ENCODE data around the gene CPM. TPM values are rescaled to one million over a fixed set of nuclear protein-coding genes. Genes with fewer than 3 reads are reported as not detected.

CPM gene
- polyA plus RNA-seq, 1 donor (not counting 4 experiments of a cell fraction or from before 2014, with no cell fraction given): 2.5 TPM

DNA sequence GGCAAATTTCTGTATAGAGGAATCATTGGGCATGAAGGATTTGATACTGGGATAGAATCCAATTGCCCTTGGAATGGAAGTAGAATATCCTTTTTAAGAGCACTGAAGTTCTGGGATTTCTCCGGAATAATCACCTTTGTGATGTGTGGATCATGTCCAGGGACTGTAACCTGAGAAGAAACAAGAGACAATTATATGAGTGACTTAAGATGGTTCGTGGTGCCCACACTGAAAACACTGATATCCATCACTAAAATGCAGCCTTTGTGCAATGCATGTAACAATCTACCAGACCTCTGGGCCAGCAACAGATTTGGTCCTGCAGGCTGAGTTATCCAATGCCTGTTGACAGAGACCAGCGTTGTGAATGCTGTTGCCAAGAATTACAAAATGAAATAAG lies 76.5 kb downstream of the CPM start:
- dilution Hi-C loops (cut with MboI; ENCODE audit: extremely low pct_ligation_motif_present, low sequenced_read_pairs): no loop called here
- no peak for DNase-seq (ENCODE audit: low read depth, low spot score)

DNA sequence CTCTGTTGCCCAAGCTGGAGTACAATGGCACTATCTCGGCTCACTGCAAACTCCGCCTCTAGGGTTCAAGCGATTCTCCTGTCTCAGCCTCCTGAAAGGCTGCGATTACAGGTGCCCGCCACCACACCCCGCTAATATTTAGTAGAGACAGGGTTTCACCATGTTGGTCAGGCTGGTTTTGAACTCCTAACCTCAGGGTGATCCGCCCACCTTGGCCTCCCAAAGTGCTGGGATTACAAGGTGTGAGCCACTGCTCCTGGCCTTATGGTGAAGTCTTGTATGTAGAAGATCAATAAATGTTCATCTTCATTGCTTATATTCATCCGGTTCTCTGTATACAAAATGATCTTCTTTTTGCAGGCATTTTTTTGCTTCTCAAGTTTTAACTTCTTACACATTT lies 77.2 kb downstream of the CPM start:
- H3K4me2 ChIP-seq (ENCODE audit: control insufficient read depth, extremely low read depth, insufficient read depth, low read depth, low read length): no peak overlapping the region
- H3K4me3 ChIP-seq (ENCODE audit: control insufficient read depth in 2 of 3, extremely low read depth in 1 of 3, insufficient read depth in 2 of 3, low read depth in 1 of 3, low read length in 3 of 3): no peak overlapping the region
- H2AFZ ChIP-seq (ENCODE audit: control insufficient read depth, low read length): no peak overlapping the region
- H3K9ac ChIP-seq (ENCODE audit: control insufficient read depth, extremely low read depth, insufficient read depth, low read length): no peak overlapping the region
- no peak overlapping the region for H3K27ac ChIP-seq (ENCODE audit: control insufficient read depth, insufficient read depth, low read length)
- H3K27me3 ChIP-seq (ENCODE audit: control insufficient read depth, extremely low read depth, insufficient read depth, low read length): no peaks in the 10 kb centered on the region
- H4K20me1 ChIP-seq (ENCODE audit: control insufficient read depth, extremely low read depth, insufficient read depth, low read length): no peaks in the 10 kb centered on the region
- no peak for DNase-seq (ENCODE audit: low read depth, low spot score)
- H3K9me1 ChIP-seq (ENCODE audit: control insufficient read depth, extremely low read depth, insufficient read depth, low read length): no peaks in the 10 kb centered on the region
- H3K79me2 ChIP-seq (ENCODE audit: control insufficient read depth, insufficient read depth, low read length): no peaks in the 10 kb centered on the region
- H3K4me1 ChIP-seq (ENCODE audit: control insufficient read depth, extremely low read depth, insufficient read depth, low read length): no peaks in the 10 kb centered on the region
- H3K9me3 ChIP-seq (ENCODE audit: control insufficient read depth, low read depth, low read length): no peaks in the 10 kb centered on the region
- TF ChIP-seq, protein P1, sequence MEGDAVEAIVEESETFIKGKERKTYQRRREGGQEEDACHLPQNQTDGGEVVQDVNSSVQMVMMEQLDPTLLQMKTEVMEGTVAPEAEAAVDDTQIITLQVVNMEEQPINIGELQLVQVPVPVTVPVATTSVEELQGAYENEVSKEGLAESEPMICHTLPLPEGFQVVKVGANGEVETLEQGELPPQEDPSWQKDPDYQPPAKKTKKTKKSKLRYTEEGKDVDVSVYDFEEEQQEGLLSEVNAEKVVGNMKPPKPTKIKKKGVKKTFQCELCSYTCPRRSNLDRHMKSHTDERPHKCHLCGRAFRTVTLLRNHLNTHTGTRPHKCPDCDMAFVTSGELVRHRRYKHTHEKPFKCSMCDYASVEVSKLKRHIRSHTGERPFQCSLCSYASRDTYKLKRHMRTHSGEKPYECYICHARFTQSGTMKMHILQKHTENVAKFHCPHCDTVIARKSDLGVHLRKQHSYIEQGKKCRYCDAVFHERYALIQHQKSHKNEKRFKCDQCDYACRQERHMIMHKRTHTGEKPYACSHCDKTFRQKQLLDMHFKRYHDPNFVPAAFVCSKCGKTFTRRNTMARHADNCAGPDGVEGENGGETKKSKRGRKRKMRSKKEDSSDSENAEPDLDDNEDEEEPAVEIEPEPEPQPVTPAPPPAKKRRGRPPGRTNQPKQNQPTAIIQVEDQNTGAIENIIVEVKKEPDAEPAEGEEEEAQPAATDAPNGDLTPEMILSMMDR (optimal IDR thresholded peaks at IDR 0.05 in 1 of 3, IDR thresholded peaks at IDR 0.05 in 1 of 3, conservative IDR thresholded peaks at IDR 0.05 in 1 of 3; ENCODE audit: extremely low read depth in 1 of 3, insufficient read depth in 2 of 3, low read length in 3 of 3): no peak
- TF ChIP-seq EZH2 (IDR thresholded peaks at IDR 0.05; ENCODE audit: low read length): no peak
- no peak for FAIRE-seq
- dilution Hi-C loops (cut with MboI; ENCODE audit: extremely low pct_ligation_motif_present, low sequenced_read_pairs): no loop called here
- no peaks in the 10 kb centered on the region for H3K36me3 ChIP-seq (ENCODE audit: control insufficient read depth in 2 of 2, extremely low read depth in 1 of 2, insufficient read depth in 2 of 2, low read length in 2 of 2)

More for the DNA sequence above, 76.5 kb downstream of the CPM start:
- H3K79me2 ChIP-seq (ENCODE audit: control insufficient read depth, insufficient read depth, low read length): no peaks in the 10 kb centered on the region
- no peak overlapping the region for H2AFZ ChIP-seq (ENCODE audit: control insufficient read depth, low read length)
- no peak for TF ChIP-seq EZH2 (IDR thresholded peaks at IDR 0.05; ENCODE audit: low read length)
- H3K27me3 ChIP-seq (ENCODE audit: control insufficient read depth, extremely low read depth, insufficient read depth, low read length): no peaks in the 10 kb centered on the region
- no peaks in the 10 kb centered on the region for H3K9me3 ChIP-seq (ENCODE audit: control insufficient read depth, low read depth, low read length)
- no peak for FAIRE-seq
- no peaks in the 10 kb centered on the region for H3K9me1 ChIP-seq (ENCODE audit: control insufficient read depth, extremely low read depth, insufficient read depth, low read length)
- H4K20me1 ChIP-seq (ENCODE audit: control insufficient read depth, extremely low read depth, insufficient read depth, low read length): no peaks in the 10 kb centered on the region
- H3K27ac ChIP-seq (ENCODE audit: control insufficient read depth, insufficient read depth, low read length): no peak overlapping the region
- H3K4me2 ChIP-seq (ENCODE audit: control insufficient read depth, extremely low read depth, insufficient read depth, low read depth, low read length): no peak overlapping the region
- H3K4me1 ChIP-seq (ENCODE audit: control insufficient read depth, extremely low read depth, insufficient read depth, low read length): no peaks in the 10 kb centered on the region
- H3K9ac ChIP-seq (ENCODE audit: control insufficient read depth, extremely low read depth, insufficient read depth, low read length): no peak overlapping the region
- H3K4me3 ChIP-seq (ENCODE audit: control insufficient read depth in 2 of 3, extremely low read depth in 1 of 3, insufficient read depth in 2 of 3, low read depth in 1 of 3, low read length in 3 of 3): no peak overlapping the region
- no peaks in the 10 kb centered on the region for H3K36me3 ChIP-seq (ENCODE audit: control insufficient read depth in 2 of 2, extremely low read depth in 1 of 2, insufficient read depth in 2 of 2, low read length in 2 of 2)

DNA sequence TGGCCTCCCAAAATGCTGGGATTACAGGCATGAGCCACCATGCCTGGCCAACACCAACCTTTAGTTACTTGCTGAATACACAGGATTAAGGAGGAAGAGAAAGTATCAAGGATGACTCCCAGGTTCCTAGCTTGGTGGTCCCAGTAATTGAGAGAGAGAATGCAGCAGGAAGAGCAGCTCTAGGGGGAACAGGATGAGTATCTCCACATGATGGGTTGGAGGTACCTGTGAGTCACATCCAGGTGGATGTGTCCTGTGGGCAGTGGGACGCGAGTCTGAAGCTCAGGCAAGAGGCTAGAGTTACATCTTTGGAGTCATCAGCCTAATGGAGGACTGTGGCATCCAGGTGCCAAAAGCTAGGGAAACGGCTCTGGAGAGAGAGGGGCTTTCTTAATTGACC lies 77.9 kb downstream of the CPM start:
- no peaks in the 10 kb centered on the region for H3K9me3 ChIP-seq (ENCODE audit: control insufficient read depth, low read depth, low read length)
- H3K79me2 ChIP-seq (ENCODE audit: control insufficient read depth, insufficient read depth, low read length): no peaks in the 10 kb centered on the region
- H3K4me1 ChIP-seq (ENCODE audit: control insufficient read depth, extremely low read depth, insufficient read depth, low read length): no peaks in the 10 kb centered on the region
- FAIRE-seq (no peak), DNase-seq (ENCODE audit: low read depth, low spot score) (no peak)
- H2AFZ ChIP-seq (ENCODE audit: control insufficient read depth, low read length): no peak overlapping the region
- no peaks in the 10 kb centered on the region for H4K20me1 ChIP-seq (ENCODE audit: control insufficient read depth, extremely low read depth, insufficient read depth, low read length)
- H3K9ac ChIP-seq (ENCODE audit: control insufficient read depth, extremely low read depth, insufficient read depth, low read length): no peak overlapping the region
- H3K4me3 ChIP-seq (ENCODE audit: control insufficient read depth in 2 of 3, extremely low read depth in 1 of 3, insufficient read depth in 2 of 3, low read depth in 1 of 3, low read length in 3 of 3): no peak overlapping the region
- dilution Hi-C loops (cut with MboI; ENCODE audit: extremely low pct_ligation_motif_present, low sequenced_read_pairs): no loop called here
- H3K4me2 ChIP-seq (ENCODE audit: control insufficient read depth, extremely low read depth, insufficient read depth, low read depth, low read length): no peak overlapping the region
- TF ChIP-seq, protein P1 (optimal IDR thresholded peaks at IDR 0.05 in 1 of 3, IDR thresholded peaks at IDR 0.05 in 1 of 3, conservative IDR thresholded peaks at IDR 0.05 in 1 of 3; ENCODE audit: extremely low read depth in 1 of 3, insufficient read depth in 2 of 3, low read length in 3 of 3): no peak
- no peak for TF ChIP-seq EZH2 (IDR thresholded peaks at IDR 0.05; ENCODE audit: low read length)
- no peaks in the 10 kb centered on the region for H3K27me3 ChIP-seq (ENCODE audit: control insufficient read depth, extremely low read depth, insufficient read depth, low read length)
- no peaks in the 10 kb centered on the region for H3K9me1 ChIP-seq (ENCODE audit: control insufficient read depth, extremely low read depth, insufficient read depth, low read length)
- no peak overlapping the region for H3K27ac ChIP-seq (ENCODE audit: control insufficient read depth, insufficient read depth, low read length)
- no peaks in the 10 kb centered on the region for H3K36me3 ChIP-seq (ENCODE audit: control insufficient read depth in 2 of 2, extremely low read depth in 1 of 2, insufficient read depth in 2 of 2, low read length in 2 of 2)

All from keratinocyte (primary cell).